Liver (tissue), 9 donors: ENCODE results near the gene ATP2C2. TPM values are rescaled to one million over a fixed set of nuclear protein-coding genes. Genes with fewer than 3 reads are reported as not detected.

Experiments used
- DNase-seq: peaks from one replicate; pipeline ENCODE4 v3.0.0-alpha.2; 2017; ENCODE audit warnings: low spot score
- H3K27ac ChIP-seq, 2 donors: one replicate each; pipeline ENCODE4 v1.7.0; 2013; ENCODE audit warnings: inconsistent platforms in 2 of 2, low read length in 2 of 2, control low read depth in 1 of 2, low read depth in 1 of 2, mild to moderate bottlenecking in 1 of 2
- H3K27me3 ChIP-seq, 4 donors: one replicate each; pipeline versions ENCODE4 v1.6.1 to v1.7.0; 2013; ENCODE audit warnings: low read length in 3 of 4, inconsistent platforms in 1 of 4, mild to moderate bottlenecking in 1 of 4, moderate library complexity in 1 of 4; ENCODE audit not compliant: control insufficient read depth in 4 of 4, insufficient read depth in 4 of 4
- H3K36me3 ChIP-seq, 4 donors: one replicate each; pipeline versions ENCODE4 v1.6.1 to v1.7.0; 2013; ENCODE audit warnings: low read length in 3 of 4, mild to moderate bottlenecking in 3 of 4, low read depth in 1 of 4, moderate library complexity in 1 of 4; ENCODE audit not compliant: control insufficient read depth in 4 of 4, insufficient read depth in 3 of 4
- H3K4me1 ChIP-seq, 4 donors: one replicate each; pipeline versions ENCODE4 v1.6.1 to v1.7.0; 2013; ENCODE audit warnings: low read length in 3 of 4, mild to moderate bottlenecking in 3 of 4, moderate library complexity in 1 of 4; ENCODE audit not compliant: control insufficient read depth in 4 of 4, insufficient read depth in 4 of 4
- H3K4me3 ChIP-seq, 3 donors: one replicate each; pipeline versions ENCODE4 v1.6.1 to v1.7.0; 2013; ENCODE audit warnings: low read length in 3 of 3, control low read depth in 1 of 3, low read depth in 1 of 3, mild to moderate bottlenecking in 1 of 3
- H3K9ac ChIP-seq, 2 donors: one replicate each; pipeline ENCODE4 v1.7.0; 2013; ENCODE audit warnings: low read length in 2 of 2, mild to moderate bottlenecking in 2 of 2, moderate library complexity in 2 of 2, control low read depth in 1 of 2, low read depth in 1 of 2
- H3K9me3 ChIP-seq, 4 donors: one replicate each; pipeline versions ENCODE4 v1.6.1 to v1.7.0; 2013; ENCODE audit warnings: low read length in 3 of 4; ENCODE audit not compliant: control insufficient read depth in 4 of 4
- EGR1 ChIP-seq, 2 donors: IDR thresholded peaks; 2 replicates each; pipeline ENCODE4 v1.6.1; 2016 to 2018; ENCODE audit warnings: antibody characterized with exemption in 2 of 2, low read depth in 2 of 2
- FOXA1 ChIP-seq: IDR thresholded peaks from 2 replicates; pipeline ENCODE4 v1.6.1; 2016; ENCODE audit warnings: antibody characterized with exemption
- FOXA2 ChIP-seq: IDR thresholded peaks from 2 replicates; pipeline ENCODE4 v1.6.1; 2016; ENCODE audit warnings: antibody characterized with exemption
- GABPA ChIP-seq, 2 donors: IDR thresholded peaks in 1 of 2; conservative IDR thresholded peaks in 1 of 2; 2 replicates each; pipeline ENCODE4 v1.6.1; 2016; ENCODE audit warnings: antibody characterized with exemption in 2 of 2, mild to moderate bottlenecking in 1 of 2, moderate library complexity in 1 of 2
- HNF4A ChIP-seq, 2 donors: conservative IDR thresholded peaks; 2 replicates each; pipeline ENCODE4 v1.6.1; 2016; ENCODE audit warnings: antibody characterized with exemption in 2 of 2, mild to moderate bottlenecking in 2 of 2
- HNF4G ChIP-seq: IDR thresholded peaks from 2 replicates; pipeline ENCODE4 v1.6.1; 2016; ENCODE audit warnings: antibody characterized with exemption
- JUND ChIP-seq, 2 donors: IDR thresholded peaks; 2 replicates each; pipeline ENCODE4 v1.6.1; 2016; ENCODE audit warnings: antibody characterized with exemption in 2 of 2
- NR2F2 ChIP-seq: IDR thresholded peaks from 2 replicates; pipeline ENCODE4 v1.6.1; 2016; ENCODE audit warnings: antibody characterized with exemption
- RAD21 ChIP-seq, 2 donors: IDR thresholded peaks; 2 replicates each; pipeline ENCODE4 v1.6.1; 2016; ENCODE audit warnings: antibody characterized with exemption in 2 of 2, mild to moderate bottlenecking in 2 of 2
- RXRA ChIP-seq, 2 donors: IDR thresholded peaks; 2 replicates each; pipeline ENCODE4 v1.6.1; 2017 to 2018; ENCODE audit warnings: antibody characterized with exemption in 2 of 2, mild to moderate bottlenecking in 1 of 2
- SP1 ChIP-seq: IDR thresholded peaks from 2 replicates; pipeline ENCODE4 v1.6.1; 2018; ENCODE audit warnings: antibody characterized with exemption, mild to moderate bottlenecking
- TAF1 ChIP-seq: conservative IDR thresholded peaks from 2 replicates; pipeline ENCODE4 v1.6.1; 2016; ENCODE audit warnings: antibody characterized with exemption, mild to moderate bottlenecking
- YY1 ChIP-seq: IDR thresholded peaks from 2 replicates; pipeline ENCODE4 v1.6.1; 2016; ENCODE audit warnings: antibody characterized with exemption, mild to moderate bottlenecking
- WGBS: extraction: QIAGEN DNeasy Blood & Tissue Kit; methylation state at CpG from one replicate; pipeline ENCODE4 v1.1.7; 2013; 5-methylcytosine and 5-hydroxymethylcytosine counted together
- polyA plus RNA-seq, 2 donors: library from polyadenylated mRNA; stranded (reverse) in 1 of 2; unstranded in 1 of 2; fragments of 200-250 nt in 1 of 2; fragments of >200 nt in 1 of 2; fragmentation: Nextera tagmentation in 1 of 2; extraction: Ambion mirVana in 1 of 2; gene quantifications; one replicate each; pipeline versions ENCODE4 v1.2.1 to v1.2.3, GENCODE V29; 2013 to 2015
- total RNA-seq, 2 donors: library from RNA; depleted of rRNA; stranded (reverse); fragments of >200 nt; gene quantifications; one replicate each; pipeline ENCODE4 v1.2.3, GENCODE V29; 2014
- TF ChIP-seq, protein P1 (sequence below): IDR thresholded peaks from 2 replicates; pipeline ENCODE4 v1.6.1; 2016; ENCODE audit warnings: antibody characterized with exemption
- TF ChIP-seq, protein P2 (sequence below): IDR thresholded peaks from 2 replicates; pipeline ENCODE4 v1.6.1; 2016; ENCODE audit warnings: antibody characterized with exemption, mild to moderate bottlenecking
- TF ChIP-seq, protein P3 (sequence below): IDR thresholded peaks from 2 replicates; pipeline ENCODE4 v1.6.1; 2016; ENCODE audit warnings: antibody characterized with exemption
- TF ChIP-seq, protein P4 (sequence below): IDR thresholded peaks from 2 replicates; pipeline ENCODE4 v1.6.1; 2016; ENCODE audit warnings: antibody characterized with exemption
- TF ChIP-seq, protein P5 (sequence below): fragments of 150-350 bp; IDR thresholded peaks from 2 replicates; pipeline ENCODE4 v1.5.1; 2017; ENCODE audit warnings: improper control_type of control experiment, low read depth, low read length; ENCODE audit not compliant: missing input control
- donor health status: healthy.
- donor health status: healthy.
- donor health status: healthy.
- donor health status: healthy.
- donor health status: healthy.

Gene ATP2C2
- total and polyA plus RNA-seq, 4 donors, result 0.05 to 0.33 (median 0.22) TPM

DNA sequence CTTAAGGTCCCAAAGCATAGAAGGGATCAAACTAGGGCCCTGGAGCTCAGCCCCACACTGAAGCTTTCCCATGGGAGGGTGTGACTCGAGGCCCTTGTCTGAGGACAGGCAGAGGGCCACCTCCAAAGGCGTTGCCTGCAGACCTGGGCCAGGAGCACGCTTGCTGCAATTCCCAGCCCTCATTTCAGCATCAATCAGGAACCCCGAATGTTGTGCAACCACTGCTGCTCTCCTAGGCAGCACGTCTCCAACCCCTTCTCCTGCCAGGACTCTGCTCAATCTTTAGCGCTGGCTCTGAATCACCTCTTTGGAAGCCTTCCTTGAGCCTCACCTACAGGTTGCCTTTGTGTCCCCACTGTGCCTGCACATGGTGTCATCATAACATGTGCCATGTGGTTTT lies 14.0 kb upstream of the ATP2C2 start:
- Histone ChIP-seq H3K9me3 (no peaks in the 10 kb centered on the region), H3K4me3 (no peak overlapping the region), H3K4me1 (peaks cover 0 to 2% (median 0%) of the 10 kb centered on the region in 4 donors), H3K27ac (no peak overlapping the region), H3K36me3 (no peaks in the 10 kb centered on the region), H3K9ac (no peak overlapping the region), H3K27me3 (no peaks in the 10 kb centered on the region)
- no peak for DNase-seq
- no peak for TF ChIP-seq TAF1
- TF ChIP-seq, protein P1, sequence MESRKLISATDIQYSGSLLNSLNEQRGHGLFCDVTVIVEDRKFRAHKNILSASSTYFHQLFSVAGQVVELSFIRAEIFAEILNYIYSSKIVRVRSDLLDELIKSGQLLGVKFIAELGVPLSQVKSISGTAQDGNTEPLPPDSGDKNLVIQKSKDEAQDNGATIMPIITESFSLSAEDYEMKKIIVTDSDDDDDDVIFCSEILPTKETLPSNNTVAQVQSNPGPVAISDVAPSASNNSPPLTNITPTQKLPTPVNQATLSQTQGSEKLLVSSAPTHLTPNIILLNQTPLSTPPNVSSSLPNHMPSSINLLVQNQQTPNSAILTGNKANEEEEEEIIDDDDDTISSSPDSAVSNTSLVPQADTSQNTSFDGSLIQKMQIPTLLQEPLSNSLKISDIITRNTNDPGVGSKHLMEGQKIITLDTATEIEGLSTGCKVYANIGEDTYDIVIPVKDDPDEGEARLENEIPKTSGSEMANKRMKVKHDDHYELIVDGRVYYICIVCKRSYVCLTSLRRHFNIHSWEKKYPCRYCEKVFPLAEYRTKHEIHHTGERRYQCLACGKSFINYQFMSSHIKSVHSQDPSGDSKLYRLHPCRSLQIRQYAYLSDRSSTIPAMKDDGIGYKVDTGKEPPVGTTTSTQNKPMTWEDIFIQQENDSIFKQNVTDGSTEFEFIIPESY, result no peak
- 79% methylated on average over 6 of the region's 6 CpGs for WGBS

DNA sequence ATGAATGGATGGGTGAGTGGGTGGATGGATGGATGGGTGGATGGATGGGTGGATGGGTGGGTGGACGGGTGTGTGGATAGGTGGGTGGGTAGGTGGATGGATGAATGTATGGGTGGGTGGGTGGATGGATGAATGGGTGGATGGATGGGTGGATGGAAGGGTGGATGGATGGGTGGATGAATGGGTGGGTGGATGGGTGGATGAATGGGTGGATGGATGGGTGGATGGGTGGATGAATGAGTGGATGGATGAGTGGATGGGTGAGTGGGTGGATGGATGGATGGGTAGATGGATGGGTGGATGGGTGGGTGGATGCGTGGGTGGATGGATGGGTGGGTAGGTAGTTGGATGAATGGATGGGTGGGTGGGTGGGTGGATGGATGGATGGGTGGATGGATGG lies 13.2 kb upstream of the ATP2C2 start:
- WGBS, result 81% methylated on average over 2 of the region's 2 CpGs
- no peak for DNase-seq
- no peaks in the 10 kb centered on the region for H3K9me3 ChIP-seq
- no peak for TF ChIP-seq SP1
- no peak for TF ChIP-seq NR2F2
- TF ChIP-seq HNF4G, result no peak
- TF ChIP-seq FOXA2, result no peak
- TF ChIP-seq, protein P2, sequence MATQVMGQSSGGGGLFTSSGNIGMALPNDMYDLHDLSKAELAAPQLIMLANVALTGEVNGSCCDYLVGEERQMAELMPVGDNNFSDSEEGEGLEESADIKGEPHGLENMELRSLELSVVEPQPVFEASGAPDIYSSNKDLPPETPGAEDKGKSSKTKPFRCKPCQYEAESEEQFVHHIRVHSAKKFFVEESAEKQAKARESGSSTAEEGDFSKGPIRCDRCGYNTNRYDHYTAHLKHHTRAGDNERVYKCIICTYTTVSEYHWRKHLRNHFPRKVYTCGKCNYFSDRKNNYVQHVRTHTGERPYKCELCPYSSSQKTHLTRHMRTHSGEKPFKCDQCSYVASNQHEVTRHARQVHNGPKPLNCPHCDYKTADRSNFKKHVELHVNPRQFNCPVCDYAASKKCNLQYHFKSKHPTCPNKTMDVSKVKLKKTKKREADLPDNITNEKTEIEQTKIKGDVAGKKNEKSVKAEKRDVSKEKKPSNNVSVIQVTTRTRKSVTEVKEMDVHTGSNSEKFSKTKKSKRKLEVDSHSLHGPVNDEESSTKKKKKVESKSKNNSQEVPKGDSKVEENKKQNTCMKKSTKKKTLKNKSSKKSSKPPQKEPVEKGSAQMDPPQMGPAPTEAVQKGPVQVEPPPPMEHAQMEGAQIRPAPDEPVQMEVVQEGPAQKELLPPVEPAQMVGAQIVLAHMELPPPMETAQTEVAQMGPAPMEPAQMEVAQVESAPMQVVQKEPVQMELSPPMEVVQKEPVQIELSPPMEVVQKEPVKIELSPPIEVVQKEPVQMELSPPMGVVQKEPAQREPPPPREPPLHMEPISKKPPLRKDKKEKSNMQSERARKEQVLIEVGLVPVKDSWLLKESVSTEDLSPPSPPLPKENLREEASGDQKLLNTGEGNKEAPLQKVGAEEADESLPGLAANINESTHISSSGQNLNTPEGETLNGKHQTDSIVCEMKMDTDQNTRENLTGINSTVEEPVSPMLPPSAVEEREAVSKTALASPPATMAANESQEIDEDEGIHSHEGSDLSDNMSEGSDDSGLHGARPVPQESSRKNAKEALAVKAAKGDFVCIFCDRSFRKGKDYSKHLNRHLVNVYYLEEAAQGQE, result no peak
- TF ChIP-seq, protein P1, result no peak
- no peak for TF ChIP-seq YY1
- no peak for TF ChIP-seq FOXA1
- no peak for TF ChIP-seq EGR1 (IDR thresholded peaks at IDR 0.05; ENCODE audit: low read depth in 2 of 2)
- TF ChIP-seq, protein P3, sequence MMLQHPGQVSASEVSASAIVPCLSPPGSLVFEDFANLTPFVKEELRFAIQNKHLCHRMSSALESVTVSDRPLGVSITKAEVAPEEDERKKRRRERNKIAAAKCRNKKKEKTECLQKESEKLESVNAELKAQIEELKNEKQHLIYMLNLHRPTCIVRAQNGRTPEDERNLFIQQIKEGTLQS, result no peak
- no peak for TF ChIP-seq RAD21 (IDR thresholded peaks at IDR 0.05)
- TF ChIP-seq, protein P4, sequence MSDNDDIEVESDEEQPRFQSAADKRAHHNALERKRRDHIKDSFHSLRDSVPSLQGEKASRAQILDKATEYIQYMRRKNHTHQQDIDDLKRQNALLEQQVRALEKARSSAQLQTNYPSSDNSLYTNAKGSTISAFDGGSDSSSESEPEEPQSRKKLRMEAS, result no peak
- TF ChIP-seq GABPA (IDR thresholded peaks at IDR 0.05 in 1 of 2, conservative IDR thresholded peaks at IDR 0.05 in 1 of 2), result no peak
- TF ChIP-seq HNF4A (conservative IDR thresholded peaks at IDR 0.05), result no peak
- no peak for TF ChIP-seq RXRA (IDR thresholded peaks at IDR 0.05)
- TF ChIP-seq JUND (IDR thresholded peaks at IDR 0.05), result no peak
- TF ChIP-seq, protein P5, sequence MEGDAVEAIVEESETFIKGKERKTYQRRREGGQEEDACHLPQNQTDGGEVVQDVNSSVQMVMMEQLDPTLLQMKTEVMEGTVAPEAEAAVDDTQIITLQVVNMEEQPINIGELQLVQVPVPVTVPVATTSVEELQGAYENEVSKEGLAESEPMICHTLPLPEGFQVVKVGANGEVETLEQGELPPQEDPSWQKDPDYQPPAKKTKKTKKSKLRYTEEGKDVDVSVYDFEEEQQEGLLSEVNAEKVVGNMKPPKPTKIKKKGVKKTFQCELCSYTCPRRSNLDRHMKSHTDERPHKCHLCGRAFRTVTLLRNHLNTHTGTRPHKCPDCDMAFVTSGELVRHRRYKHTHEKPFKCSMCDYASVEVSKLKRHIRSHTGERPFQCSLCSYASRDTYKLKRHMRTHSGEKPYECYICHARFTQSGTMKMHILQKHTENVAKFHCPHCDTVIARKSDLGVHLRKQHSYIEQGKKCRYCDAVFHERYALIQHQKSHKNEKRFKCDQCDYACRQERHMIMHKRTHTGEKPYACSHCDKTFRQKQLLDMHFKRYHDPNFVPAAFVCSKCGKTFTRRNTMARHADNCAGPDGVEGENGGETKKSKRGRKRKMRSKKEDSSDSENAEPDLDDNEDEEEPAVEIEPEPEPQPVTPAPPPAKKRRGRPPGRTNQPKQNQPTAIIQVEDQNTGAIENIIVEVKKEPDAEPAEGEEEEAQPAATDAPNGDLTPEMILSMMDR, result no peak
- H3K9ac ChIP-seq, result no peak overlapping the region
- no peaks in the 10 kb centered on the region for H3K36me3 ChIP-seq
- no peak overlapping the region for H3K4me3 ChIP-seq
- no peaks in the 10 kb centered on the region for H3K27me3 ChIP-seq
- no peak overlapping the region for H3K27ac ChIP-seq
- H3K4me1 ChIP-seq, result peaks cover 0 to 2% (median 0%) of the 10 kb centered on the region in 4 donors
